ENCODE data around the gene PHYKPL. TPM values are rescaled to one million over a fixed set of nuclear protein-coding genes. Genes with fewer than 3 reads are reported as not detected.
"Not testable (repeated sequence)": the region's sequence is repeated elsewhere in the genome, so short reads cannot be mapped to it uniquely, and the experiment has no call there.

Gene PHYKPL
- total and polyA plus RNA-seq, 2 of the 4 experiments (the other 2 are of a cell fraction), result 10.0 to 24.5 TPM

- intact Hi-C loops (cut with micrococcal nuclease); BruUV-seq (replicated peaks); H3K9ac ChIP-seq (ENCODE audit: low read depth, low read length); H4K8ac ChIP-seq (ENCODE audit: low read depth in 2 of 2, low read length in 2 of 2); H2AK9ac ChIP-seq (replicated peaks; ENCODE audit: low read depth, low read length, poor library complexity); H3K56ac ChIP-seq (ENCODE audit: extremely low read depth, insufficient read depth, low read length); H3K14ac ChIP-seq (replicated peaks; ENCODE audit: low read depth, low read length); in situ Hi-C loops (cut with MboI; ENCODE audit: low sequenced_read_pairs); H2AFZ ChIP-seq (replicated peaks; ENCODE audit: low read length, poor library complexity); H4K91ac ChIP-seq (ENCODE audit: insufficient read depth, low read depth, low read length); H3K9me3 ChIP-seq (ENCODE audit: control insufficient read depth, insufficient read depth, low read length); H2BK120ac ChIP-seq (ENCODE audit: low read depth, low read length); H2BK15ac ChIP-seq (ENCODE audit: low read depth, low read length); H3K4me3 ChIP-seq (ENCODE audit: insufficient read depth, low read depth, low read length); H3K27ac ChIP-seq (ENCODE audit: insufficient read depth, low read length); H3K4me2 ChIP-seq (ENCODE audit: low read depth, low read length); H3K4me1 ChIP-seq (ENCODE audit: control insufficient read depth, insufficient read depth, low read length); H4K20me1 ChIP-seq (ENCODE audit: insufficient read depth, low read length); H3K23ac ChIP-seq (ENCODE audit: low read depth, low read length); POLR2A ChIA-PET (ENCODE audit: unreplicated experiment); H2BK5ac ChIP-seq (ENCODE audit: low read depth, low read length, poor library complexity, severe bottlenecking); H3K4ac ChIP-seq (ENCODE audit: low read depth, low read length); H2AK5ac ChIP-seq (ENCODE audit: low read depth, low read length); H2BK20ac ChIP-seq (ENCODE audit: low read depth, low read length); CTCF ChIA-PET; ATAC-seq (ENCODE audit: low read depth); dilution Hi-C loops (cut with HindIII; ENCODE audit: low sequenced_read_pairs, unreplicated experiment); H4K5ac ChIP-seq (ENCODE audit: low read depth, low read length); DNase-seq; H3K27me3 ChIP-seq (ENCODE audit: control insufficient read depth, insufficient read depth, low read length); H3K18ac ChIP-seq (ENCODE audit: low read depth, low read length): not testable (repeated sequence)
- H3K36me3 ChIP-seq (ENCODE audit: control insufficient read depth, insufficient read depth, low read length), result peaks cover 41% of the 10 kb centered on the region
- WGBS, 2 experiments (ENCODE audit: extremely low coverage in 2 of 2, insufficient read length in 1 of 2), result 80% methylated on average over 4 of the region's 13 CpGs; no CpG with 5 or more reads in 1 of the 2 experiments
- peaks cover 23% of the 10 kb centered on the region for H3K9me1 ChIP-seq (ENCODE audit: insufficient read depth, low read length)
- H3K79me1 ChIP-seq (ENCODE audit: low read depth in 1 of 2, low read length in 2 of 2), result peaks cover 21 to 64% of the 10 kb centered on the region in 2 experiments
These were observed 3.5 kb downstream of the PHYKPL start for GRCh38 chr5:178229111-178229510.

All from IMR-90 (cell line).